Neuronal stem cell (in vitro differentiated cells): ENCODE measurements around the gene WWC2.

Experiments used
- DNase-seq: peaks from one replicate; pipeline ENCODE4 v3.0.0-alpha.2; 2013; ENCODE audit warnings: low spot score
- H2AFZ ChIP-seq: one replicate; pipeline ENCODE4 v1.6.1; 2013; ENCODE audit warnings: mild to moderate bottlenecking, low read length, inconsistent platforms
- H2AK5ac ChIP-seq: 2 replicates; pipeline ENCODE4 v1.6.1; 2013; ENCODE audit warnings: low read depth, mild to moderate bottlenecking, inconsistent platforms, low read length, moderate library complexity, mixed read lengths
- H2BK120ac ChIP-seq: 2 replicates; pipeline ENCODE4 v1.6.1; 2013; ENCODE audit warnings: low read depth, mild to moderate bottlenecking, inconsistent platforms, low read length, moderate library complexity, mixed read lengths
- H2BK12ac ChIP-seq: one replicate; pipeline ENCODE4 v1.6.1; 2013; ENCODE audit warnings: low read length, inconsistent platforms
- H2BK15ac ChIP-seq: 2 replicates; pipeline ENCODE4 v1.6.1; 2013; ENCODE audit warnings: mild to moderate bottlenecking, low read length, inconsistent platforms, mixed read lengths
- H2BK5ac ChIP-seq: one replicate; pipeline ENCODE4 v1.6.1; 2013; ENCODE audit warnings: inconsistent platforms, mild to moderate bottlenecking, low read length, moderate library complexity
- H3K14ac ChIP-seq: one replicate; pipeline ENCODE4 v1.6.1; 2013; ENCODE audit warnings: low read length, inconsistent platforms
- H3K18ac ChIP-seq: 2 replicates; pipeline ENCODE4 v1.6.1; 2013; ENCODE audit warnings: low read length, inconsistent platforms
- H3K23ac ChIP-seq: 2 replicates; pipeline ENCODE4 v1.6.1; 2013; ENCODE audit warnings: low read depth, mild to moderate bottlenecking, mixed read lengths, low read length, inconsistent platforms; ENCODE audit not compliant: poor library complexity
- H3K27ac ChIP-seq: replicated peaks from 3 replicates; pipeline ENCODE4 v1.5.1; 2013; ENCODE audit warnings: low read length, inconsistent platforms
- H3K27me3 ChIP-seq, 3 experiments: 2 replicates each; pipeline ENCODE4 v1.6.1; 2013; ENCODE audit warnings: low read length in 3 of 3, mild to moderate bottlenecking in 2 of 3, inconsistent platforms in 1 of 3, low read depth in 1 of 3, mixed read lengths in 1 of 3, moderate library complexity in 1 of 3; ENCODE audit not compliant: control insufficient read depth in 3 of 3, insufficient read depth in 3 of 3
- H3K36me3 ChIP-seq, 2 donors: replicated peaks in 1 of 2; 2 replicates each; pipeline ENCODE4 v1.6.1; 2013; ENCODE audit warnings: low read length in 2 of 2; ENCODE audit not compliant: control insufficient read depth in 2 of 2, insufficient read depth in 2 of 2
- H3K4ac ChIP-seq: 2 replicates; pipeline ENCODE4 v1.6.1; 2013; ENCODE audit warnings: inconsistent platforms, mild to moderate bottlenecking, low read length, moderate library complexity
- H3K4me1 ChIP-seq, 2 donors: 1 replicate in 1 of 2; 2 replicates in 1 of 2; pipeline ENCODE4 v1.6.1; 2013; ENCODE audit warnings: low read length in 2 of 2, low read depth in 1 of 2; ENCODE audit not compliant: control insufficient read depth in 2 of 2, insufficient read depth in 1 of 2
- H3K4me2 ChIP-seq: one replicate; pipeline ENCODE4 v1.6.1; 2013; ENCODE audit warnings: mild to moderate bottlenecking, low read length, inconsistent platforms; ENCODE audit not compliant: insufficient read depth, poor library complexity, severe bottlenecking
- H3K4me3 ChIP-seq, 2 donors: 2 replicates each; pipeline ENCODE4 v1.5.1; 2013; ENCODE audit warnings: low read length in 2 of 2, mild to moderate bottlenecking in 2 of 2, inconsistent platforms in 1 of 2, moderate library complexity in 1 of 2
- H3K79me1 ChIP-seq: one replicate; pipeline ENCODE4 v1.6.1; 2013; ENCODE audit warnings: low read depth, mild to moderate bottlenecking, inconsistent platforms, low read length, moderate library complexity
- H3K9ac ChIP-seq: one replicate; pipeline ENCODE4 v1.6.1; 2013; ENCODE audit warnings: mild to moderate bottlenecking, low read depth, low read length, inconsistent platforms; ENCODE audit not compliant: poor library complexity
- H3K9me3 ChIP-seq, 2 donors: replicated peaks in 1 of 2; 2 replicates each; pipeline versions ENCODE3 to v1.6.1; 2013; ENCODE audit warnings: low read length in 2 of 2, mild to moderate bottlenecking in 2 of 2, inconsistent platforms in 1 of 2, low read depth in 1 of 2, mixed read lengths in 1 of 2, moderate library complexity in 1 of 2; ENCODE audit not compliant: control insufficient read depth in 2 of 2, insufficient read depth in 1 of 2
- H4K8ac ChIP-seq: one replicate; pipeline ENCODE4 v1.6.1; 2013; ENCODE audit warnings: low read depth, mild to moderate bottlenecking, inconsistent platforms, low read length, moderate library complexity
- H4K91ac ChIP-seq: one replicate; pipeline ENCODE4 v1.6.1; 2013; ENCODE audit warnings: low read length, low read depth, mild to moderate bottlenecking, inconsistent platforms; ENCODE audit not compliant: poor library complexity
- WGBS, 2 donors: extraction: QIAGEN DNeasy Blood & Tissue Kit; methylation state at CpG; one replicate each; pipeline ENCODE4 v1.1.7; 2013; ENCODE audit warnings: missing lambda C conversion rate in 2 of 2, mixed read lengths in 1 of 2; ENCODE audit not compliant: insufficient read length in 2 of 2, insufficient replicate concordance in 1 of 2; ENCODE audit errors: extremely low coverage in 2 of 2; 5-methylcytosine and 5-hydroxymethylcytosine counted together

Gene WWC2

GRCh38 chr4:183295711-183296110 lies 196.7 kb downstream of the WWC2 start:
- Histone ChIP-seq H2BK120ac (no peak overlapping the region), H3K9me3 (no peaks in the 10 kb centered on the region), H3K4me1 (peaks cover 6% of the 10 kb centered on the region in 2 donors), H3K4ac (no peak overlapping the region), H4K91ac (no peak overlapping the region), H2BK15ac (no peak overlapping the region), H3K79me1 (no peaks in the 10 kb centered on the region), H2BK5ac (no peak overlapping the region), H3K4me2 (no peak overlapping the region), H3K14ac (no peak overlapping the region), H3K4me3 (no peak overlapping the region), H3K9ac (no peak overlapping the region), H3K23ac (no peak overlapping the region), H2BK12ac (no peak overlapping the region), H3K36me3 (peaks cover 6 to 54% of the 10 kb centered on the region in 2 donors), H3K27me3 (no peaks in the 10 kb centered on the region), H3K27ac (no peak overlapping the region), H3K18ac (no peak overlapping the region), H4K8ac (no peak overlapping the region), H2AK5ac (no peak overlapping the region), H2AFZ (no peak overlapping the region)
- WGBS, 2 donors = no CpG with 5 or more reads among the region's 10 CpGs
- DNase-seq = no peak

- Histone ChIP-seq H2BK120ac (no peak overlapping the region), H3K36me3 (peaks cover 4 to 51% of the 10 kb centered on the region in 2 donors), H2BK15ac (no peak overlapping the region), H3K79me1 (no peaks in the 10 kb centered on the region), H4K91ac (no peak overlapping the region), H3K9ac (no peak overlapping the region), H2BK5ac (no peak overlapping the region), H3K27me3 (no peaks in the 10 kb centered on the region), H2BK12ac (no peak overlapping the region), H3K18ac (no peak overlapping the region), H3K4me1 (peaks cover 6% of the 10 kb centered on the region in 2 donors), H3K4me2 (no peak overlapping the region), H3K23ac (no peak overlapping the region), H2AFZ (no peak overlapping the region), H3K9me3 (no peaks in the 10 kb centered on the region), H3K14ac (no peak overlapping the region), H3K27ac (no peak overlapping the region), H3K4me3 (no peak overlapping the region), H3K4ac (no peak overlapping the region), H4K8ac (no peak overlapping the region), H2AK5ac (no peak overlapping the region)
- no peak for DNase-seq
- no CpG with 5 or more reads among the region's 3 CpGs for WGBS, 2 donors
These were observed 198.6 kb downstream of the WWC2 start for GRCh38 chr4:183297675-183298074.

GRCh38 chr4:183299464-183299863 lies 200.4 kb downstream of the WWC2 start:
- no peak overlapping the region for H4K8ac ChIP-seq
- no peak overlapping the region for H4K91ac ChIP-seq
- no peak overlapping the region for H2AFZ ChIP-seq
- WGBS, 2 donors = no CpG with 5 or more reads among the region's 2 CpGs
- H3K23ac ChIP-seq = no peak overlapping the region
- no peak overlapping the region for H3K9ac ChIP-seq
- H2AK5ac ChIP-seq = no peak overlapping the region
- H3K18ac ChIP-seq = no peak overlapping the region
- H2BK12ac ChIP-seq = no peak overlapping the region
- no peaks in the 10 kb centered on the region for H3K79me1 ChIP-seq
- no peak overlapping the region for H3K4ac ChIP-seq
- H3K4me3 ChIP-seq = no peak overlapping the region
- no peak overlapping the region for H2BK5ac ChIP-seq
- no peaks in the 10 kb centered on the region for H3K27me3 ChIP-seq
- H3K14ac ChIP-seq = no peak overlapping the region
- no peak overlapping the region for H3K27ac ChIP-seq
- peaks cover 6% of the 10 kb centered on the region in 2 donors for H3K4me1 ChIP-seq
- peaks cover 0 to 7% of the 10 kb centered on the region in 2 donors for H3K9me3 ChIP-seq
- no peak overlapping the region for H2BK120ac ChIP-seq
- peaks cover 5 to 47% of the 10 kb centered on the region in 2 donors for H3K36me3 ChIP-seq
- no peak overlapping the region for H2BK15ac ChIP-seq
- no peak for DNase-seq
- H3K4me2 ChIP-seq = no peak overlapping the region

- H3K36me3 ChIP-seq = peaks cover 6 to 47% of the 10 kb centered on the region in 2 donors
- DNase-seq = no peak
- WGBS, 2 donors = no CpG with 5 or more reads among the region's 6 CpGs
These were observed 201.0 kb downstream of the WWC2 start for GRCh38 chr4:183300070-183300469.

More at GRCh38 chr4:183300070-183300469, 201.0 kb downstream of the WWC2 start:
- Histone ChIP-seq H4K91ac (no peak overlapping the region), H2BK15ac (no peak overlapping the region), H4K8ac (no peak overlapping the region), H3K4ac (no peak overlapping the region), H3K4me3 (no peak overlapping the region), H3K9ac (no peak overlapping the region), H3K4me1 (peaks cover 6% of the 10 kb centered on the region in 2 donors), H3K23ac (no peak overlapping the region), H3K27ac (no peak overlapping the region), H3K9me3 (peaks cover 0 to 12% of the 10 kb centered on the region in 2 donors), H3K14ac (no peak overlapping the region), H2BK5ac (no peak overlapping the region), H2AK5ac (no peak overlapping the region), H3K18ac (no peak overlapping the region), H3K4me2 (no peak overlapping the region), H3K79me1 (no peaks in the 10 kb centered on the region), H2AFZ (no peak overlapping the region), H3K27me3 (no peaks in the 10 kb centered on the region), H2BK120ac (no peak overlapping the region), H2BK12ac (no peak overlapping the region)
